Adrenal gland (tissue), 12 donors: ENCODE measurements around the gene ACTC1. TPM values are rescaled to one million over a fixed set of nuclear protein-coding genes. Genes with fewer than 3 reads are reported as not detected.
A peak's percentile ranks its signal among the peaks of the same experiment; 100 is the strongest.

Experiments used
- DNase-seq, 7 donors: peaks; one replicate each; pipeline ENCODE4 v3.0.0-alpha.2; 2019 to 2020
- H3K27ac ChIP-seq, 5 donors: fragments of 200-600 bp; sonication (generic) in 4 of 5; 1 replicate in 3 of 5; 2 replicates in 2 of 5; pipeline versions ENCODE4 v1.5.1 to v1.8.0; 2016 to 2020; ENCODE audit warnings: mild to moderate bottlenecking in 1 of 5
- H3K27me3 ChIP-seq: fragments of 200-600 bp; 2 replicates; pipeline ENCODE4 v1.8.0; 2021
- H3K36me3 ChIP-seq, 2 donors: fragments of 200-600 bp; replicated peaks in 1 of 2; 1 replicate in 1 of 2; 2 replicates in 1 of 2; pipeline versions ENCODE4 v1.5.1 to v1.8.0; 2018 to 2022
- H3K4me1 ChIP-seq, 2 donors: fragments of 200-600 bp; replicated peaks in 1 of 2; 1 replicate in 1 of 2; 2 replicates in 1 of 2; pipeline versions ENCODE4 v1.5.1 to v1.8.0; 2018 to 2021
- H3K4me3 ChIP-seq, 4 donors: fragments of 200-600 bp; sonication (generic) in 3 of 4; one replicate each; pipeline ENCODE4 v1.5.1; 2016 to 2018
- H3K9me3 ChIP-seq, 3 donors: fragments of 200-600 bp; sonication (generic) in 1 of 3; replicated peaks in 1 of 3; 1 replicate in 2 of 3; 2 replicates in 1 of 3; pipeline versions ENCODE4 v1.5.1 to v1.8.0; 2016 to 2021
- CTCF ChIP-seq, 6 experiments: fragments of 450-650 bp in 4 of 6; fragments of 200-600 bp in 2 of 6; sonication (generic) in 1 of 6; IDR thresholded peaks; 1 replicate in 5 of 6; 2 replicates in 1 of 6; pipeline versions ENCODE4 v1.5.1 to v1.8.0; 2016 to 2021; ENCODE audit warnings: antibody characterized with exemption in 6 of 6, mild to moderate bottlenecking in 2 of 6, moderate library complexity in 1 of 6
- POLR2A ChIP-seq, 2 donors: fragments of 450-650 bp; IDR thresholded peaks; one replicate each; pipeline ENCODE4 v1.6.1; 2017; ENCODE audit warnings: antibody characterized with exemption in 2 of 2, mild to moderate bottlenecking in 2 of 2, moderate library complexity in 1 of 2
- WGBS, 4 donors: extraction: QIAGEN DNeasy Blood & Tissue Kit in 2 of 4; methylation state at CpG; one replicate each; pipeline versions ENCODE4 v1.1.5 to v1.1.7; 2013 to 2017; 5-methylcytosine and 5-hydroxymethylcytosine counted together
- intact Hi-C, 2 donors: fragments of 100-400 bp; cut with DNase I; formaldehyde crosslinking; loops; one replicate each; pipeline versions ENCODE4 v1.14.1 to v1.15.0; 2022 to 2023
- polyA plus RNA-seq, 3 donors: library from polyadenylated mRNA; stranded (reverse); fragments of 200-250 nt in 2 of 3; fragments of 350-450 nt in 1 of 3; fragmentation: Illumina TruSeq in 1 of 3; extraction: RNeasy Lipid Tissue Mini Kit (QIAGEN cat#74804) in 1 of 3; gene quantifications; one replicate each; pipeline ENCODE4 v1.2.3, GENCODE V29; 2013 to 2014
- total RNA-seq, 9 donors: library from RNA; depleted of rRNA in 4 of 9; stranded (reverse); fragments of >200 nt in 4 of 9; fragments of 120-200 nt in 1 of 9; fragmentation: NEBNext Ultra II Directional in 1 of 9; extraction: Animal tissue kit (Norgen Biotek cat#: 25700) in 1 of 9; gene quantifications; one replicate each; pipeline versions ENCODE4 v1.1.0 to v1.2.4, GENCODE V29; 2013 to 2023
- donor health status: healthy with polysubstance abuse.
- donor health status: Bipolar disorder and iron deficiency.
- donor health status: DM: yes; HTN: yes; CAD: no.
- donor health status: DM: no; HTN: no; CAD: no.
- donor health status: DM: no; HTN: no; CAD: no.
- donor health status: DM: yes; HTN: yes; CAD: no.

The ACTC1 gene
- total and polyA plus RNA-seq, 12 donors = 0.11 to 7.3 (median 0.69) TPM; not detected in 3

- H3K4me3 ChIP-seq = no peak overlapping the region
- no peaks in the 10 kb centered on the region for H3K9me3 ChIP-seq
- no peaks in the 10 kb centered on the region for H3K27me3 ChIP-seq
- WGBS, 4 donors = 68 to 87% (median 75%) methylated on average over 2 of the region's 2 CpGs
- intact Hi-C loops = no loop called here
- no peaks in the 10 kb centered on the region for H3K4me1 ChIP-seq
- TF ChIP-seq CTCF (IDR thresholded peaks at IDR 0.05) = no peak
- TF ChIP-seq POLR2A (IDR thresholded peaks at IDR 0.05) = no peak
- no peaks in the 10 kb centered on the region for H3K36me3 ChIP-seq
- DNase-seq = no peak
- H3K27ac ChIP-seq = no peak overlapping the region
Measured at GRCh38 chr15:34804113-34804512, 8.8 kb upstream of the ACTC1 start.

GRCh38 chr15:34802803-34803750 is 7.7 kb upstream of the ACTC1 start:
- no peaks in the 10 kb centered on the region for H3K9me3 ChIP-seq
- 87 to 88% (median 88%) methylated on average over 7 of the region's 7 CpGs for WGBS, 4 donors
- H3K27ac ChIP-seq = no peak overlapping the region
- no peak overlapping the region for H3K4me3 ChIP-seq
- no peak for DNase-seq
- H3K27me3 ChIP-seq = no peaks in the 10 kb centered on the region
- TF ChIP-seq POLR2A (IDR thresholded peaks at IDR 0.05) = no peak
- H3K4me1 ChIP-seq = no peaks in the 10 kb centered on the region
- intact Hi-C loops = no loop called here
- no peaks in the 10 kb centered on the region for H3K36me3 ChIP-seq

GRCh38 chr15:34802371-34802770 is 7.0 kb upstream of the ACTC1 start:
- intact Hi-C loops = no loop called here
- Histone ChIP-seq H3K4me1 (no peaks in the 10 kb centered on the region), H3K27me3 (no peaks in the 10 kb centered on the region), H3K36me3 (no peaks in the 10 kb centered on the region), H3K9me3 (no peaks in the 10 kb centered on the region), H3K4me3 (no peak overlapping the region), H3K27ac (no peak overlapping the region)
- no peak for DNase-seq
- 92 to 97% (median 95%) methylated on average over 1 of the region's 1 CpG for WGBS, 4 donors
- no peak for TF ChIP-seq CTCF (IDR thresholded peaks at IDR 0.05)
- TF ChIP-seq POLR2A (IDR thresholded peaks at IDR 0.05) = no peak

GRCh38 chr15:34799149-34800101 is 4.1 kb upstream of the ACTC1 start:
- no peaks in the 10 kb centered on the region for H3K36me3 ChIP-seq
- H3K27me3 ChIP-seq = peaks cover 6% of the 10 kb centered on the region
- peak overlapping the region in 1 of 5 donors; percentile 28 for H3K27ac ChIP-seq
- intact Hi-C loops = no loop called here
- H3K4me3 ChIP-seq = no peak overlapping the region
- peak; percentile 49 to 88 (median 82) for DNase-seq
- peaks cover 0 to 10% of the 10 kb centered on the region in 2 donors for H3K4me1 ChIP-seq
- no peaks in the 10 kb centered on the region for H3K9me3 ChIP-seq
- WGBS, 4 donors = 30 to 42% (median 36%) methylated on average over 9 to 16 of the region's 16 CpGs
- TF ChIP-seq POLR2A (IDR thresholded peaks at IDR 0.05) (no peak), CTCF (IDR thresholded peaks at IDR 0.05) (no peak)
